Erythroblast (primary cell): Measurements from ENCODE around the gene ZFYVE21.

Experiments used
- GATA1 ChIP-seq: IDR thresholded peaks from 2 replicates; pipeline ENCODE4 v1.6.1; 2011; ENCODE audit warnings: low read depth, mild to moderate bottlenecking, control low read depth, low read length, moderate library complexity
- POLR2A ChIP-seq: IDR thresholded peaks from 2 replicates; pipeline ENCODE4 v1.6.1; 2011; ENCODE audit warnings: mild to moderate bottlenecking, low read length

GRCh38 chr14:103697603-103698379, 17.8 kb upstream of the ZFYVE21 start:
- no peak for TF ChIP-seq POLR2A
- no peak for TF ChIP-seq GATA1
